Mesenchymal stem cell (in vitro differentiated cells and primary cell): ENCODE measurements around the gene PCSK6.

ENCODE experiments used
- DNase-seq: peaks from one replicate; pipeline ENCODE4 v3.0.0-alpha.2; 2013
- H2AFZ ChIP-seq: one replicate; pipeline ENCODE4 v1.6.1; 2013; ENCODE audit warnings: low read depth, mild to moderate bottlenecking, control low read depth, inconsistent platforms, low read length, moderate library complexity
- H2AK5ac ChIP-seq: 2 replicates; pipeline ENCODE4 v1.6.1; 2013; ENCODE audit warnings: low read length, moderate library complexity, mild to moderate bottlenecking, inconsistent platforms; ENCODE audit not compliant: severe bottlenecking
- H2BK120ac ChIP-seq: one replicate; pipeline ENCODE4 v1.6.1; 2013; ENCODE audit warnings: low read depth, mild to moderate bottlenecking, inconsistent platforms, low read length, moderate library complexity
- H2BK12ac ChIP-seq, 2 experiments: one replicate each; pipeline ENCODE4 v1.6.1; 2013; ENCODE audit warnings: inconsistent platforms in 2 of 2, low read length in 2 of 2, mild to moderate bottlenecking in 2 of 2, moderate library complexity in 2 of 2, control low read depth in 1 of 2
- H2BK15ac ChIP-seq: one replicate; pipeline ENCODE4 v1.6.1; 2013; ENCODE audit warnings: mild to moderate bottlenecking, low read depth, inconsistent platforms; ENCODE audit not compliant: poor library complexity, severe bottlenecking
- H2BK5ac ChIP-seq: 2 replicates; pipeline ENCODE4 v1.6.1; 2013; ENCODE audit warnings: low read depth, mild to moderate bottlenecking, low read length, control low read depth, inconsistent platforms; ENCODE audit not compliant: poor library complexity, severe bottlenecking
- H3K14ac ChIP-seq, 2 experiments: one replicate each; pipeline ENCODE4 v1.6.1; 2013; ENCODE audit warnings: inconsistent platforms in 2 of 2, low read length in 2 of 2, control low read depth in 1 of 2, mild to moderate bottlenecking in 1 of 2, moderate library complexity in 1 of 2
- H3K18ac ChIP-seq, 2 experiments: one replicate each; pipeline ENCODE4 v1.6.1; 2013; ENCODE audit warnings: inconsistent platforms in 2 of 2, low read length in 2 of 2, control low read depth in 1 of 2, low read depth in 1 of 2, mild to moderate bottlenecking in 1 of 2
- H3K23ac ChIP-seq, 2 experiments: one replicate each; pipeline ENCODE4 v1.6.1; 2013; ENCODE audit warnings: inconsistent platforms in 2 of 2, low read length in 2 of 2, mild to moderate bottlenecking in 2 of 2, moderate library complexity in 2 of 2, control low read depth in 1 of 2
- H3K27ac ChIP-seq: 2 replicates; pipeline ENCODE4 v1.5.1; 2013; ENCODE audit warnings: mild to moderate bottlenecking, moderate library complexity, low read length, control low read depth, inconsistent platforms; ENCODE audit not compliant: poor library complexity, severe bottlenecking
- H3K27me3 ChIP-seq, 2 experiments: 2 replicates each; pipeline versions ENCODE4 v1.6.1 to v1.7.0; 2013; ENCODE audit warnings: low read length in 2 of 2, mild to moderate bottlenecking in 2 of 2, moderate library complexity in 2 of 2, control low read depth in 1 of 2, inconsistent platforms in 1 of 2; ENCODE audit not compliant: control insufficient read depth in 1 of 2, insufficient read depth in 1 of 2
- H3K36me3 ChIP-seq, 2 experiments: 2 replicates each; pipeline versions ENCODE4 v1.6.1 to v1.7.0; 2013; ENCODE audit warnings: low read length in 2 of 2, control low read depth in 1 of 2, inconsistent platforms in 1 of 2, low read depth in 1 of 2, mild to moderate bottlenecking in 1 of 2; ENCODE audit not compliant: insufficient read depth in 2 of 2, control insufficient read depth in 1 of 2
- H3K4ac ChIP-seq, 2 experiments: one replicate each; pipeline ENCODE4 v1.6.1; 2013; ENCODE audit warnings: inconsistent platforms in 2 of 2, low read length in 2 of 2, mild to moderate bottlenecking in 2 of 2, moderate library complexity in 2 of 2, control low read depth in 1 of 2, low read depth in 1 of 2
- H3K4me1 ChIP-seq: 2 replicates; pipeline ENCODE4 v1.6.1; 2013; ENCODE audit warnings: low read depth, low read length, control low read depth; ENCODE audit not compliant: control insufficient read depth, insufficient read depth
- H3K4me2 ChIP-seq: 2 replicates; pipeline ENCODE4 v1.6.1; 2013; ENCODE audit warnings: low read length, mild to moderate bottlenecking, inconsistent platforms; ENCODE audit not compliant: poor library complexity, severe bottlenecking
- H3K4me3 ChIP-seq, 2 experiments: 2 replicates each; pipeline versions ENCODE4 v1.5.1 to v1.7.0; 2013; ENCODE audit warnings: low read length in 2 of 2, mild to moderate bottlenecking in 2 of 2, control low read depth in 1 of 2, low read depth in 1 of 2; ENCODE audit not compliant: insufficient read depth in 1 of 2
- H3K79me1 ChIP-seq: replicated peaks from 2 replicates; pipeline ENCODE4 v1.6.1; 2013; ENCODE audit warnings: mild to moderate bottlenecking, control low read depth, low read length, inconsistent platforms; ENCODE audit not compliant: poor library complexity, severe bottlenecking
- H3K9ac ChIP-seq: 2 replicates; pipeline ENCODE4 v1.7.0; 2013; ENCODE audit warnings: mild to moderate bottlenecking, low read length, moderate library complexity
- H3K9me3 ChIP-seq: 2 replicates; pipeline ENCODE4 v1.7.0; 2013; ENCODE audit warnings: mild to moderate bottlenecking, low read length; ENCODE audit not compliant: control insufficient read depth
- H4K8ac ChIP-seq: one replicate; pipeline ENCODE4 v1.6.1; 2013; ENCODE audit warnings: inconsistent platforms, mild to moderate bottlenecking, low read length, moderate library complexity
- H4K91ac ChIP-seq: one replicate; pipeline ENCODE4 v1.6.1; 2013; ENCODE audit warnings: mild to moderate bottlenecking, low read length, inconsistent platforms
- WGBS: methylation state at CpG from one replicate; pipeline ENCODE4 v1.1.7; 2013; ENCODE audit warnings: mixed read lengths; 5-methylcytosine and 5-hydroxymethylcytosine counted together

PCSK6 gene

GRCh38 chr15:101498076-101498716, 8.7 kb upstream of the PCSK6 start:
- Histone ChIP-seq H3K9me3 (no peaks in the 10 kb centered on the region), H3K9ac (no peak overlapping the region), H2AK5ac (no peak overlapping the region), H3K36me3 (no peaks in the 10 kb centered on the region), H3K23ac (no peak overlapping the region), H2BK12ac (no peak overlapping the region), H3K27ac (no peak overlapping the region), H3K4me2 (no peak overlapping the region), H2BK120ac (no peak overlapping the region), H4K8ac (no peak overlapping the region), H3K27me3 (peaks cover 36 to 58% of the 10 kb centered on the region in 2 experiments), H3K14ac (peak overlapping the region in 1 of 2 experiments; percentile 13), H3K18ac (no peak overlapping the region), H3K4me3 (no peak overlapping the region), H4K91ac (no peak overlapping the region), H3K4ac (no peak overlapping the region), H3K4me1 (no peaks in the 10 kb centered on the region), H2BK15ac (no peak overlapping the region), H2AFZ (no peak overlapping the region), H2BK5ac (no peak overlapping the region), H3K79me1 (no peaks in the 10 kb centered on the region)
- DNase-seq, result no peak
- 77% methylated on average over 8 of the region's 9 CpGs for WGBS

GRCh38 chr15:101497484-101498034, 8.1 kb upstream of the PCSK6 start:
- 82% methylated on average over 19 of the region's 20 CpGs for WGBS
- peak overlapping the region; percentile 58 for H2BK15ac ChIP-seq
- no peak overlapping the region for H3K14ac ChIP-seq

GRCh38 chr15:101497017-101497416, 7.5 kb upstream of the PCSK6 start:
- Histone ChIP-seq H2AK5ac (no peak overlapping the region), H3K4me1 (no peaks in the 10 kb centered on the region), H3K4me3 (no peak overlapping the region), H2AFZ (no peak overlapping the region), H3K27me3 (peaks cover 46 to 49% of the 10 kb centered on the region in 2 experiments), H2BK120ac (no peak overlapping the region), H2BK5ac (no peak overlapping the region), H3K27ac (no peak overlapping the region), H3K18ac (no peak overlapping the region), H3K9ac (no peak overlapping the region), H2BK15ac (no peak overlapping the region), H3K14ac (no peak overlapping the region), H3K36me3 (no peaks in the 10 kb centered on the region), H3K4ac (no peak overlapping the region), H3K4me2 (no peak overlapping the region), H2BK12ac (no peak overlapping the region), H3K9me3 (no peaks in the 10 kb centered on the region), H4K8ac (no peak overlapping the region), H3K79me1 (no peaks in the 10 kb centered on the region), H3K23ac (no peak overlapping the region), H4K91ac (no peak overlapping the region)
- no peak for DNase-seq
- WGBS, result 82% methylated on average over 13 of the region's 13 CpGs

More at GRCh38 chr15:101497484-101498034, 8.1 kb upstream of the PCSK6 start:
- peaks cover 41 to 54% of the 10 kb centered on the region in 2 experiments for H3K27me3 ChIP-seq
- H3K18ac ChIP-seq, result no peak overlapping the region
- no peak overlapping the region for H2BK12ac ChIP-seq
- no peak overlapping the region for H4K91ac ChIP-seq
- no peak overlapping the region for H2BK120ac ChIP-seq
- H3K9ac ChIP-seq, result no peak overlapping the region
- no peak overlapping the region for H4K8ac ChIP-seq
- H3K4me3 ChIP-seq, result no peak overlapping the region
- H2AFZ ChIP-seq, result no peak overlapping the region
- H3K4ac ChIP-seq, result no peak overlapping the region
- no peak overlapping the region for H2AK5ac ChIP-seq
- H3K23ac ChIP-seq, result no peak overlapping the region
- H3K9me3 ChIP-seq, result no peaks in the 10 kb centered on the region
- H3K79me1 ChIP-seq, result no peaks in the 10 kb centered on the region
- no peaks in the 10 kb centered on the region for H3K4me1 ChIP-seq
- H3K4me2 ChIP-seq, result no peak overlapping the region
- no peaks in the 10 kb centered on the region for H3K36me3 ChIP-seq
- H3K27ac ChIP-seq, result no peak overlapping the region
- DNase-seq, result no peak
- no peak overlapping the region for H2BK5ac ChIP-seq

- no peak overlapping the region for H3K4me2 ChIP-seq
- no peak overlapping the region for H3K4me3 ChIP-seq
- no peak overlapping the region for H2AFZ ChIP-seq
- H2AK5ac ChIP-seq, result no peak overlapping the region
- no peak overlapping the region for H2BK120ac ChIP-seq
- no peak overlapping the region for H4K8ac ChIP-seq
- no peak overlapping the region for H2BK5ac ChIP-seq
- H3K18ac ChIP-seq, result no peak overlapping the region
- DNase-seq, result no peak
- H3K4me1 ChIP-seq, result no peaks in the 10 kb centered on the region
- H3K23ac ChIP-seq, result no peak overlapping the region
- no peak overlapping the region for H3K4ac ChIP-seq
- no peak overlapping the region for H2BK15ac ChIP-seq
- H4K91ac ChIP-seq, result no peak overlapping the region
- no peak overlapping the region for H2BK12ac ChIP-seq
- H3K14ac ChIP-seq, result no peak overlapping the region
- no peak overlapping the region for H3K27ac ChIP-seq
- WGBS, result 66% methylated on average over 23 of the region's 23 CpGs
- no peaks in the 10 kb centered on the region for H3K36me3 ChIP-seq
- no peaks in the 10 kb centered on the region for H3K9me3 ChIP-seq
- H3K79me1 ChIP-seq, result no peaks in the 10 kb centered on the region
- no peak overlapping the region for H3K9ac ChIP-seq
- peaks cover 42 to 47% of the 10 kb centered on the region in 2 experiments for H3K27me3 ChIP-seq
Measured at GRCh38 chr15:101496198-101496986, 6.9 kb upstream of the PCSK6 start.
